CD4-positive, alpha-beta T cell (primary cell): Measurements from ENCODE around the gene PFKM. TPM values are rescaled to one million over a fixed set of nuclear protein-coding genes. Genes with fewer than 3 reads are reported as not detected.

Experiments used
- ATAC-seq: fragments of 200-7000 bp; cut with Tn5 transposase; one replicate; pipeline ENCODE4 v1.10.0; 2022; ENCODE audit warnings: mild to moderate bottlenecking; ENCODE audit not compliant: poor library complexity
- CTCF ChIA-PET: fragments of 350-600 bp; sonication (Branson Sonifier 250); formaldehyde crosslinking; loops from one replicate; lab custom pipeline; 2021; ENCODE audit warnings: antibody characterized with exemption, inconsistent platforms; lab: Charles Lee
- POLR2A ChIA-PET: fragments of 350-600 bp; sonication (Branson Sonifier 250); formaldehyde crosslinking; loops from one replicate; lab custom pipeline; 2021; ENCODE audit warnings: antibody characterized with exemption, inconsistent platforms; lab: Charles Lee
- DNase-seq, 14 experiments: peaks; one replicate each; pipeline ENCODE4 v3.0.0-alpha.2; 2013 to 2020; ENCODE audit warnings: mixed read lengths in 2 of 14
- H3K27ac ChIP-seq, 2 donors: one replicate each; pipeline versions ENCODE4 v1.5.1 to v1.7.0; 2013; ENCODE audit warnings: low read length in 2 of 2, low read depth in 1 of 2, mild to moderate bottlenecking in 1 of 2
- H3K27me3 ChIP-seq, 2 experiments: 1 replicate in 1 of 2; 2 replicates in 1 of 2; pipeline versions ENCODE4 v1.6.1 to v1.7.0; 2013; ENCODE audit warnings: low read length in 2 of 2, control low read depth in 1 of 2, mild to moderate bottlenecking in 1 of 2, moderate library complexity in 1 of 2; ENCODE audit not compliant: insufficient read depth in 2 of 2, control insufficient read depth in 1 of 2
- H3K36me3 ChIP-seq: one replicate; pipeline ENCODE4 v1.6.1; 2013; ENCODE audit warnings: low read length, control low read depth; ENCODE audit not compliant: insufficient read depth
- H3K4me1 ChIP-seq: one replicate; pipeline ENCODE4 v1.6.1; 2013; ENCODE audit warnings: low read length, control low read depth; ENCODE audit not compliant: insufficient read depth
- H3K4me3 ChIP-seq: one replicate; pipeline ENCODE4 v1.5.1; 2013; ENCODE audit warnings: mild to moderate bottlenecking, low read length, moderate library complexity
- H3K9me3 ChIP-seq, 2 experiments: 1 replicate in 1 of 2; 2 replicates in 1 of 2; pipeline versions ENCODE4 v1.6.1 to v1.7.0; 2013; ENCODE audit warnings: low read length in 2 of 2, mild to moderate bottlenecking in 2 of 2, control low read depth in 1 of 2, moderate library complexity in 1 of 2; ENCODE audit not compliant: control insufficient read depth in 1 of 2, insufficient read depth in 1 of 2
- H3K27ac Mint-ChIP-seq: one replicate; pipeline ENCODE4 v1.8.0; 2020; ENCODE audit warnings: mixed read lengths
- H3K27me3 Mint-ChIP-seq: one replicate; pipeline ENCODE4 v1.8.0; 2021; ENCODE audit warnings: mixed read lengths
- H3K36me3 Mint-ChIP-seq: one replicate; pipeline ENCODE4 v1.8.0; 2021; ENCODE audit warnings: low read depth, mixed read lengths
- H3K4me1 Mint-ChIP-seq: one replicate; pipeline ENCODE4 v1.8.0; 2021; ENCODE audit warnings: low read depth, mixed read lengths
- H3K4me3 Mint-ChIP-seq: one replicate; pipeline ENCODE4 v1.8.0; 2020; ENCODE audit warnings: mild to moderate bottlenecking, mixed read lengths
- H3K9me3 Mint-ChIP-seq: one replicate; pipeline ENCODE4 v1.8.0; 2020; ENCODE audit warnings: mixed read lengths
- CTCF ChIP-seq: fragments of 200-600 bp; IDR thresholded peaks from one replicate; pipeline ENCODE4 v1.8.0; 2022; ENCODE audit warnings: antibody characterized with exemption, mild to moderate bottlenecking
- intact Hi-C, 2 experiments: fragments of 100-400 bp; cut with DNase I in 1 of 2; cut with micrococcal nuclease in 1 of 2; formaldehyde crosslinking; loops; one replicate each; pipeline versions ENCODE4 v1.15.1 to v1.9.0; 2023 to 2025; cut with DNase I, micrococcal nuclease
- total RNA-seq, 174 experiments: library from RNA in 2 of 174; stranded (reverse) in 2 of 174; gene quantifications; one replicate each; pipeline ENCODE4 v1.2.3 and lab custom pipeline; 2021 to 2026

PFKM gene
- total RNA-seq, 2 experiments from 2014 or later = 9.3 to 9.4 TPM

- POLR2A ChIA-PET = interaction anchor here (0.7 to 1.0 kb wide), 2 partner anchors 22 to 23 kb away, joined by 3 read pairs; no protein-coding TSS in a partner anchor
- Histone ChIP-seq H3K36me3 (no peaks in the 10 kb centered on the region), H3K4me1 (no peaks in the 10 kb centered on the region), H3K27me3 (no peaks in the 10 kb centered on the region), H3K9me3 (no peaks in the 10 kb centered on the region), H3K4me3 (no peak overlapping the region), H3K27ac (no peak overlapping the region)
- Mint-ChIP-seq H3K4me1 (peaks cover 8% of the 10 kb centered on the region), H3K27ac (no peak overlapping the region), H3K4me3 (no peak overlapping the region), H3K36me3 (no peaks in the 10 kb centered on the region), H3K27me3 (peaks cover 45% of the 10 kb centered on the region), H3K9me3 (no peaks in the 10 kb centered on the region)
- ATAC-seq (no peak), DNase-seq (no peak)
- CTCF ChIA-PET = interaction anchor here (1.6 to 4.3 kb wide), 2 partner anchors 10 to 14 kb away, joined by 3 to 17 read pairs; no protein-coding TSS in a partner anchor
- no peak for TF ChIP-seq CTCF
- intact Hi-C loops = no loop called here
Measured at GRCh38 chr12:48175613-48176416, 56.7 kb downstream of the PFKM start.

GRCh38 chr12:48176417-48176751 lies 57.2 kb downstream of the PFKM start:
- no peak overlapping the region for H3K27ac Mint-ChIP-seq
- Histone ChIP-seq H3K4me1 (no peaks in the 10 kb centered on the region), H3K36me3 (no peaks in the 10 kb centered on the region), H3K27ac (no peak overlapping the region), H3K4me3 (no peak overlapping the region), H3K27me3 (no peaks in the 10 kb centered on the region), H3K9me3 (no peaks in the 10 kb centered on the region)
- no peaks in the 10 kb centered on the region for H3K36me3 Mint-ChIP-seq
- ATAC-seq (no peak), DNase-seq (no peak)
- no peaks in the 10 kb centered on the region for H3K9me3 Mint-ChIP-seq
- TF ChIP-seq CTCF = no peak
- peaks cover 8% of the 10 kb centered on the region for H3K4me1 Mint-ChIP-seq
- peaks cover 51% of the 10 kb centered on the region for H3K27me3 Mint-ChIP-seq
- ChIA-PET CTCF (interaction anchor here (1.6 to 4.3 kb wide), 2 partner anchors 11 to 13 kb away, joined by 3 to 17 read pairs; no protein-coding TSS in a partner anchor), POLR2A (interaction anchor here (1.0 kb wide), 1 partner anchor 23 kb away, joined by 3 read pairs; no protein-coding TSS in a partner anchor)
- no peak overlapping the region for H3K4me3 Mint-ChIP-seq
- intact Hi-C loops = no loop called here

GRCh38 chr12:48177982-48178381 lies 58.8 kb downstream of the PFKM start:
- H3K36me3 Mint-ChIP-seq = peaks cover 2% of the 10 kb centered on the region
- Histone ChIP-seq H3K4me3 (no peak overlapping the region), H3K27ac (no peak overlapping the region), H3K4me1 (peaks cover 8% of the 10 kb centered on the region), H3K9me3 (no peaks in the 10 kb centered on the region), H3K27me3 (no peaks in the 10 kb centered on the region), H3K36me3 (no peaks in the 10 kb centered on the region)
- CTCF ChIA-PET = interaction anchor here (1.2 to 4.3 kb wide), 2 partner anchors 13 to 19 kb away, joined by 3 to 17 read pairs; no protein-coding TSS in a partner anchor
- TF ChIP-seq CTCF = no peak
- POLR2A ChIA-PET = interaction anchor here (1.2 kb wide), 1 partner anchor 21 kb away, joined by 3 read pairs; no protein-coding TSS in a partner anchor
- H3K9me3 Mint-ChIP-seq = no peaks in the 10 kb centered on the region
- peaks cover 8% of the 10 kb centered on the region for H3K4me1 Mint-ChIP-seq
- H3K27ac Mint-ChIP-seq = no peak overlapping the region
- H3K27me3 Mint-ChIP-seq = peaks cover 55% of the 10 kb centered on the region
- H3K4me3 Mint-ChIP-seq = no peak overlapping the region
- ATAC-seq = no peak
- intact Hi-C loops = no loop called here
- no peak for DNase-seq
